B cell (primary cell): Measurements from ENCODE around the gene IL1RL2.

Experiments
- CTCF ChIP-seq: fragments of 200-600 bp; IDR thresholded peaks from one replicate; pipeline ENCODE4 v1.8.0; 2022; ENCODE audit warnings: antibody characterized with exemption, mild to moderate bottlenecking
- EZH2 ChIP-seq: IDR thresholded peaks from 2 replicates; pipeline ENCODE4 v1.6.1; 2012; ENCODE audit warnings: borderline replicate concordance, low read depth, mild to moderate bottlenecking, moderate library complexity, low read length; ENCODE audit not compliant: insufficient read depth, poor library complexity, severe bottlenecking

GRCh38 chr2:102230410-102230909, 43.6 kb downstream of the IL1RL2 start:
- TF ChIP-seq CTCF, result no peak
- no peak for TF ChIP-seq EZH2
